HEK293 (cell line): ENCODE results near the gene ARHGAP30.

Experiments
- REST ChIP-seq: fragments of 450-650 bp; formaldehyde crosslinking; IDR thresholded peaks from 2 replicates; pipeline ENCODE4 v1.5.1; 2016; ENCODE audit warnings: missing biosample characterization, missing genetic modification characterization
- SETDB1 ChIP-seq: IDR thresholded peaks from one replicate; pipeline ENCODE4 v1.6.1; 2017; ENCODE audit warnings: mild to moderate bottlenecking, low read length, moderate library complexity, mixed read lengths; ENCODE audit not compliant: insufficient read length
- ZIC2 ChIP-seq: fragments of 450-650 bp; formaldehyde crosslinking; IDR thresholded peaks from 2 replicates; pipeline ENCODE4 v1.5.1; 2016; ENCODE audit warnings: missing biosample characterization, missing genetic modification characterization
- ZNF174 ChIP-seq: fragments of 450-650 bp; formaldehyde crosslinking; IDR thresholded peaks from 2 replicates; pipeline ENCODE4 v1.5.0; 2017; ENCODE audit warnings: missing biosample characterization, mild to moderate bottlenecking, missing genetic modification characterization
- ZNF274 ChIP-seq, 2 experiments: fragments of 200-500 bp in 1 of 2; fragments of 450-650 bp in 1 of 2; sonication (Bioruptor generic) in 1 of 2; formaldehyde crosslinking in 1 of 2; IDR thresholded peaks; 2 replicates each; pipeline versions ENCODE4 v1.5.1 to v1.6.1; 2014 to 2016; ENCODE audit warnings: borderline replicate concordance in 1 of 2, inconsistent platforms in 1 of 2, low read length in 1 of 2, missing biosample characterization in 1 of 2, missing genetic modification characterization in 1 of 2
- ZNF768 ChIP-seq: fragments of 450-650 bp; formaldehyde crosslinking; IDR thresholded peaks from 2 replicates; pipeline ENCODE4 v1.5.1; 2018; ENCODE audit warnings: missing biosample characterization, mild to moderate bottlenecking, missing genetic modification characterization
- ZSCAN4 ChIP-seq: fragments of 450-650 bp; formaldehyde crosslinking; IDR thresholded peaks from 2 replicates; pipeline ENCODE4 v1.5.1; 2017; ENCODE audit warnings: missing biosample characterization, missing genetic modification characterization

- TF ChIP-seq ZNF274 (IDR thresholded peaks at IDR 0.05; ENCODE audit: low read length): no peak
- TF ChIP-seq ZNF274 (tag by site-specific recombination; IDR thresholded peaks at IDR 0.05; ENCODE audit: borderline replicate concordance): no peak
- TF ChIP-seq ZNF768 (tag by site-specific recombination): no peak
- no peak for TF ChIP-seq SETDB1
- TF ChIP-seq ZNF174 (tag by site-specific recombination): no peak
- TF ChIP-seq REST (tag by site-specific recombination): no peak
- TF ChIP-seq ZSCAN4 (tag by site-specific recombination): no peak
- no peak for TF ChIP-seq ZIC2 (tag by site-specific recombination)
These were observed 7.7 kb upstream of the ARHGAP30 start for GRCh38 chr1:161077426-161077825.
